Measurements from ENCODE around the gene SCN1A.

The SCN1A gene

GRCh38 chr2:166013878-166014277 lies 113.9 kb downstream of the SCN1A start:
- DNase-seq, result no peak
- no peak overlapping the region for H3K4me3 ChIP-seq (ENCODE audit: low read depth in 1 of 2, low read length in 2 of 2)
- H2AFZ ChIP-seq (ENCODE audit: low read depth, low read length), result no peak overlapping the region
- no peak for TF ChIP-seq EZH2 (IDR thresholded peaks at IDR 0.05; ENCODE audit: borderline replicate concordance, low read depth, low read length, severe bottlenecking)
- TF ChIP-seq, protein P1, sequence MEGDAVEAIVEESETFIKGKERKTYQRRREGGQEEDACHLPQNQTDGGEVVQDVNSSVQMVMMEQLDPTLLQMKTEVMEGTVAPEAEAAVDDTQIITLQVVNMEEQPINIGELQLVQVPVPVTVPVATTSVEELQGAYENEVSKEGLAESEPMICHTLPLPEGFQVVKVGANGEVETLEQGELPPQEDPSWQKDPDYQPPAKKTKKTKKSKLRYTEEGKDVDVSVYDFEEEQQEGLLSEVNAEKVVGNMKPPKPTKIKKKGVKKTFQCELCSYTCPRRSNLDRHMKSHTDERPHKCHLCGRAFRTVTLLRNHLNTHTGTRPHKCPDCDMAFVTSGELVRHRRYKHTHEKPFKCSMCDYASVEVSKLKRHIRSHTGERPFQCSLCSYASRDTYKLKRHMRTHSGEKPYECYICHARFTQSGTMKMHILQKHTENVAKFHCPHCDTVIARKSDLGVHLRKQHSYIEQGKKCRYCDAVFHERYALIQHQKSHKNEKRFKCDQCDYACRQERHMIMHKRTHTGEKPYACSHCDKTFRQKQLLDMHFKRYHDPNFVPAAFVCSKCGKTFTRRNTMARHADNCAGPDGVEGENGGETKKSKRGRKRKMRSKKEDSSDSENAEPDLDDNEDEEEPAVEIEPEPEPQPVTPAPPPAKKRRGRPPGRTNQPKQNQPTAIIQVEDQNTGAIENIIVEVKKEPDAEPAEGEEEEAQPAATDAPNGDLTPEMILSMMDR (IDR thresholded peaks at IDR 0.05; ENCODE audit: borderline replicate concordance, extremely low read depth, low read length, poor library complexity, severe bottlenecking), result no peak
- H3K9me3 ChIP-seq (ENCODE audit: insufficient read depth, low read length, severe bottlenecking), result no peaks in the 10 kb centered on the region
- H3K4me1 ChIP-seq (ENCODE audit: insufficient read depth, low read length), result no peaks in the 10 kb centered on the region
- H3K9ac ChIP-seq (ENCODE audit: low read depth, low read length), result no peak overlapping the region
- H3K36me3 ChIP-seq (ENCODE audit: insufficient read depth, low read length), result no peaks in the 10 kb centered on the region
- H3K27ac ChIP-seq (ENCODE audit: low read length), result no peak overlapping the region
- ATAC-seq (ENCODE audit: insufficient read depth, low read depth), result no peak
- H4K20me1 ChIP-seq (ENCODE audit: insufficient read depth, low read length), result no peaks in the 10 kb centered on the region
- no peak overlapping the region for H3K4me2 ChIP-seq (ENCODE audit: insufficient read depth, low read length)
- peaks cover 6% of the 10 kb centered on the region for H3K27me3 ChIP-seq (ENCODE audit: insufficient read depth, low read length, poor library complexity)
- H3K79me2 ChIP-seq (ENCODE audit: insufficient read depth, low read length), result no peaks in the 10 kb centered on the region

- TF ChIP-seq, protein P1 (IDR thresholded peaks at IDR 0.05; ENCODE audit: borderline replicate concordance, extremely low read depth, low read length, poor library complexity, severe bottlenecking), result no peak
- no peak for TF ChIP-seq EZH2 (IDR thresholded peaks at IDR 0.05; ENCODE audit: borderline replicate concordance, low read depth, low read length, severe bottlenecking)
- Histone ChIP-seq H3K9ac (ENCODE audit: low read depth, low read length) (no peak overlapping the region), H4K20me1 (ENCODE audit: insufficient read depth, low read length) (no peaks in the 10 kb centered on the region), H3K4me3 (ENCODE audit: low read depth in 1 of 2, low read length in 2 of 2) (no peak overlapping the region), H2AFZ (ENCODE audit: low read depth, low read length) (no peak overlapping the region), H3K27ac (ENCODE audit: low read length) (no peak overlapping the region), H3K79me2 (ENCODE audit: insufficient read depth, low read length) (no peaks in the 10 kb centered on the region), H3K4me2 (ENCODE audit: insufficient read depth, low read length) (no peak overlapping the region), H3K4me1 (ENCODE audit: insufficient read depth, low read length) (no peaks in the 10 kb centered on the region), H3K9me3 (ENCODE audit: insufficient read depth, low read length, severe bottlenecking) (no peaks in the 10 kb centered on the region), H3K36me3 (ENCODE audit: insufficient read depth, low read length) (no peaks in the 10 kb centered on the region), H3K27me3 (ENCODE audit: insufficient read depth, low read length, poor library complexity) (peaks cover 6% of the 10 kb centered on the region)
- ATAC-seq (ENCODE audit: insufficient read depth, low read depth), result no peak
- DNase-seq, result no peak
Measured at GRCh38 chr2:166011660-166012059, 116.2 kb downstream of the SCN1A start.

DNA sequence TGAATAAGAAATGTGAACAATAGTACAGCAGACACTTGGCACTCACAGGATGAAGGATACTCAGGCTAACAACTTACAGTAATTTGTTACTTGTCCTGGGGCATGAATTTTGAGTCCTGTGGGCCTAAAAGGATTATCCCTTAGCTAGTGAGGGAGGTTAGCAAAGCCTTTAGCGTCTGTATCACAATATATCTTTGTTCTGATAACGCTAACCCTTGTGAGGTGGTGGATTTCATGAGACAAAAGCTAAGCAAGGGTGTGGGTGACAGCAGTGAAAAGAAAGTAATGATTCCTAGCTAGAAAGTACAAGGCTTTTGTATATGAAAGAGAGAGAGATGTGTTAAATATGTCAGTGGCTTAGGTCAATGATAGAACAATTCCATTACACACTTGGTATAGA lies 127.4 kb downstream of the SCN1A start:
- TF ChIP-seq EZH2 (IDR thresholded peaks at IDR 0.05; ENCODE audit: borderline replicate concordance, low read depth, low read length, severe bottlenecking), result no peak
- TF ChIP-seq, protein P1 (IDR thresholded peaks at IDR 0.05; ENCODE audit: borderline replicate concordance, extremely low read depth, low read length, poor library complexity, severe bottlenecking), result no peak
- no peak for ATAC-seq (ENCODE audit: insufficient read depth, low read depth)
- no peak overlapping the region for H2AFZ ChIP-seq (ENCODE audit: low read depth, low read length)
- no peak overlapping the region for H3K9ac ChIP-seq (ENCODE audit: low read depth, low read length)
- no peak overlapping the region for H3K4me3 ChIP-seq (ENCODE audit: low read depth in 1 of 2, low read length in 2 of 2)
- no peaks in the 10 kb centered on the region for H3K36me3 ChIP-seq (ENCODE audit: insufficient read depth, low read length)
- no peak for DNase-seq
- no peaks in the 10 kb centered on the region for H3K27me3 ChIP-seq (ENCODE audit: insufficient read depth, low read length, poor library complexity)
- H4K20me1 ChIP-seq (ENCODE audit: insufficient read depth, low read length), result no peaks in the 10 kb centered on the region
- H3K27ac ChIP-seq (ENCODE audit: low read length), result no peak overlapping the region
- no peaks in the 10 kb centered on the region for H3K9me3 ChIP-seq (ENCODE audit: insufficient read depth, low read length, severe bottlenecking)
- no peak overlapping the region for H3K4me2 ChIP-seq (ENCODE audit: insufficient read depth, low read length)
- no peaks in the 10 kb centered on the region for H3K4me1 ChIP-seq (ENCODE audit: insufficient read depth, low read length)
- H3K79me2 ChIP-seq (ENCODE audit: insufficient read depth, low read length), result no peaks in the 10 kb centered on the region

DNA sequence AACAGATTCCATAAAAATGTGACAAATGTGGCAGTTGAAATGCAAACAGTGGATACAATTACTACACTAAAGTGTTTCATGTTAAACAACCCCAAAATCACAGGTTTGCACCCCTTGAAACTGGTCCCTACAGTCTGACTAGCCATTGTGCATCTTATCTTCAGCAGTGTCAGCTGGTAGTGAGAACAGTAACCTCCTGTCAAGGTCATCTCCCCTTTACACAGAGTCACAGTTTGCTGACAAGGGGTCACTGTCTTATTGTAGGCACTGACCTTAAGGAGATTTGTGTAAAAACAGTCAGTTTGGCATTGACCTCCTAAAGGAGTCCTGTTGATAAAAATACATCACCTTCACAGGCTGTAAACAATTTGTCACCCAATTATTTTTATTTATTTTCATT lies 137.0 kb downstream of the SCN1A start:
- ATAC-seq (ENCODE audit: insufficient read depth, low read depth), result no peak
- Histone ChIP-seq H2AFZ (ENCODE audit: low read depth, low read length) (no peak overlapping the region), H3K9ac (ENCODE audit: low read depth, low read length) (no peak overlapping the region), H3K79me2 (ENCODE audit: insufficient read depth, low read length) (no peaks in the 10 kb centered on the region), H3K27ac (ENCODE audit: low read length) (no peak overlapping the region), H3K36me3 (ENCODE audit: insufficient read depth, low read length) (no peaks in the 10 kb centered on the region), H3K4me2 (ENCODE audit: insufficient read depth, low read length) (no peak overlapping the region), H3K4me3 (ENCODE audit: low read depth in 1 of 2, low read length in 2 of 2) (no peak overlapping the region), H4K20me1 (ENCODE audit: insufficient read depth, low read length) (no peaks in the 10 kb centered on the region), H3K9me3 (ENCODE audit: insufficient read depth, low read length, severe bottlenecking) (no peaks in the 10 kb centered on the region), H3K4me1 (ENCODE audit: insufficient read depth, low read length) (no peaks in the 10 kb centered on the region), H3K27me3 (ENCODE audit: insufficient read depth, low read length, poor library complexity) (no peaks in the 10 kb centered on the region)
- TF ChIP-seq, protein P1 (IDR thresholded peaks at IDR 0.05; ENCODE audit: borderline replicate concordance, extremely low read depth, low read length, poor library complexity, severe bottlenecking), result no peak
- no peak for TF ChIP-seq EZH2 (IDR thresholded peaks at IDR 0.05; ENCODE audit: borderline replicate concordance, low read depth, low read length, severe bottlenecking)
- no peak for DNase-seq
